Endometrium (tissue), 2 donors: ENCODE results near the gene CEP43.

Source experiments
- FAIRE-seq: peaks from 2 replicates; lab custom pipeline; 2012; peaks lifted over from hg19 to GRCh38; lab: Jason Lieb, UNC
- donor health status: control.
- donor health status: control.

Gene CEP43

GRCh38 chr6:167013946-167014345 lies 14.7 kb downstream of the CEP43 start:
- no peak for FAIRE-seq

GRCh38 chr6:167015302-167015701 lies 16.1 kb downstream of the CEP43 start:
- no peak for FAIRE-seq

- no peak for FAIRE-seq
Measured at GRCh38 chr6:167020206-167020605, 21.0 kb downstream of the CEP43 start.

GRCh38 chr6:167027308-167027707 lies 28.1 kb downstream of the CEP43 start:
- FAIRE-seq = no peak

- FAIRE-seq = no peak
Measured at GRCh38 chr6:167027772-167028171, 28.6 kb downstream of the CEP43 start.

- no peak for FAIRE-seq
Measured at GRCh38 chr6:167030222-167031072, 31.2 kb downstream of the CEP43 start.

GRCh38 chr6:167031082-167031709 lies 32.0 kb downstream of the CEP43 start:
- FAIRE-seq = no peak

GRCh38 chr6:167034056-167034455 lies 34.9 kb downstream of the CEP43 start:
- FAIRE-seq = no peak

- FAIRE-seq = no peak
Measured at GRCh38 chr6:167037762-167038161, 38.6 kb downstream of the CEP43 start.

- no peak for FAIRE-seq
Measured at GRCh38 chr6:167044696-167045095, 45.5 kb downstream of the CEP43 start.

GRCh38 chr6:167045828-167046580 lies 46.8 kb downstream of the CEP43 start:
- no peak for FAIRE-seq

GRCh38 chr6:167046861-167047495 lies 47.8 kb downstream of the CEP43 start:
- FAIRE-seq = no peak

GRCh38 chr6:167047554-167047953 lies 48.4 kb downstream of the CEP43 start:
- FAIRE-seq = no peak
